Measurements from ENCODE around the gene RREB1.

- TF ChIP-seq CTCF (conservative IDR thresholded peaks at IDR 0.05) = no peak
- no peak for TF ChIP-seq ZFX (IDR thresholded peaks at IDR 0.05)
Observed at GRCh38 chr6:7125290-7125689, 17.5 kb downstream of the RREB1 start.
